Osteoblast (primary cell): Measurements from ENCODE around the gene TTLL1. TPM values are rescaled to one million over a fixed set of nuclear protein-coding genes. Genes with fewer than 3 reads are reported as not detected.

Experiments
- DNase-seq: peaks from one replicate; pipeline ENCODE4 v3.0.0; 2011; ENCODE audit warnings: low spot score, mixed read lengths; ENCODE audit not compliant: insufficient read length; ENCODE audit errors: missing footprints
- H2AFZ ChIP-seq: 2 replicates; pipeline ENCODE4 v1.6.0; 2011; ENCODE audit warnings: mild to moderate bottlenecking, low read length
- H3K27ac ChIP-seq: 2 replicates; pipeline ENCODE4 v1.5.1; 2011; ENCODE audit warnings: mild to moderate bottlenecking, low read depth, low read length, moderate library complexity
- H3K27me3 ChIP-seq: 2 replicates; pipeline ENCODE4 v1.6.0; 2012; ENCODE audit warnings: mild to moderate bottlenecking, control low read depth, inconsistent platforms, low read length, moderate library complexity; ENCODE audit not compliant: insufficient read depth
- H3K36me3 ChIP-seq: 2 replicates; pipeline ENCODE4 v1.5.1; 2011; ENCODE audit warnings: mild to moderate bottlenecking, low read length, control low read depth, moderate library complexity; ENCODE audit not compliant: insufficient read depth
- H3K4me1 ChIP-seq: 2 replicates; pipeline ENCODE4 v1.5.1; 2011; ENCODE audit warnings: mild to moderate bottlenecking, low read length, control low read depth, moderate library complexity; ENCODE audit not compliant: insufficient read depth
- H3K4me2 ChIP-seq: 2 replicates; pipeline ENCODE4 v1.6.0; 2011; ENCODE audit warnings: mild to moderate bottlenecking, low read length; ENCODE audit not compliant: insufficient read depth
- H3K4me3 ChIP-seq: fragments of 200-600 bp; sonication (generic); 3 replicates; pipeline ENCODE4 v1.5.1; 2012; ENCODE audit warnings: mild to moderate bottlenecking, low read length, inconsistent platforms; ENCODE audit not compliant: insufficient read depth
- H3K79me2 ChIP-seq: 2 replicates; pipeline ENCODE4 v1.6.0; 2012; ENCODE audit warnings: mild to moderate bottlenecking, low read length, control low read depth, inconsistent platforms; ENCODE audit not compliant: insufficient read depth
- H3K9me3 ChIP-seq: 2 replicates; pipeline ENCODE4 v1.5.1; 2011; ENCODE audit warnings: low read depth, low read length, control low read depth
- H4K20me1 ChIP-seq: 2 replicates; pipeline ENCODE4 v1.6.0; 2012; ENCODE audit warnings: mild to moderate bottlenecking, low read length, control low read depth; ENCODE audit not compliant: insufficient read depth
- total RNA-seq: library from RNA; depleted of rRNA; stranded (reverse); fragments of >200 nt; gene quantifications from 2 replicates; pipeline ENCODE4 v1.2.3, GENCODE V29; 2012
- TF ChIP-seq, protein P1 (sequence below): IDR thresholded peaks from 2 replicates; pipeline ENCODE4 v1.5.1; 2011; ENCODE audit warnings: mild to moderate bottlenecking, low read depth, low read length, moderate library complexity; ENCODE audit errors: extremely low read depth

The TTLL1 gene
- total RNA-seq, 1 donor, result 15.9 TPM

- peak overlapping the region; percentile 82 for H3K4me2 ChIP-seq
- peak overlapping the region; percentile 63 for H3K4me3 ChIP-seq
- TF ChIP-seq, protein P1, sequence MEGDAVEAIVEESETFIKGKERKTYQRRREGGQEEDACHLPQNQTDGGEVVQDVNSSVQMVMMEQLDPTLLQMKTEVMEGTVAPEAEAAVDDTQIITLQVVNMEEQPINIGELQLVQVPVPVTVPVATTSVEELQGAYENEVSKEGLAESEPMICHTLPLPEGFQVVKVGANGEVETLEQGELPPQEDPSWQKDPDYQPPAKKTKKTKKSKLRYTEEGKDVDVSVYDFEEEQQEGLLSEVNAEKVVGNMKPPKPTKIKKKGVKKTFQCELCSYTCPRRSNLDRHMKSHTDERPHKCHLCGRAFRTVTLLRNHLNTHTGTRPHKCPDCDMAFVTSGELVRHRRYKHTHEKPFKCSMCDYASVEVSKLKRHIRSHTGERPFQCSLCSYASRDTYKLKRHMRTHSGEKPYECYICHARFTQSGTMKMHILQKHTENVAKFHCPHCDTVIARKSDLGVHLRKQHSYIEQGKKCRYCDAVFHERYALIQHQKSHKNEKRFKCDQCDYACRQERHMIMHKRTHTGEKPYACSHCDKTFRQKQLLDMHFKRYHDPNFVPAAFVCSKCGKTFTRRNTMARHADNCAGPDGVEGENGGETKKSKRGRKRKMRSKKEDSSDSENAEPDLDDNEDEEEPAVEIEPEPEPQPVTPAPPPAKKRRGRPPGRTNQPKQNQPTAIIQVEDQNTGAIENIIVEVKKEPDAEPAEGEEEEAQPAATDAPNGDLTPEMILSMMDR, result no peak
- H3K9me3 ChIP-seq, result no peaks in the 10 kb centered on the region
- H3K4me1 ChIP-seq, result peaks cover 68% of the 10 kb centered on the region
- H3K36me3 ChIP-seq, result no peaks in the 10 kb centered on the region
- no peak overlapping the region for H2AFZ ChIP-seq
- H3K27ac ChIP-seq, result peak overlapping the region; percentile 85
- DNase-seq, result no peak
- no peaks in the 10 kb centered on the region for H3K27me3 ChIP-seq
- peaks cover 80% of the 10 kb centered on the region for H3K79me2 ChIP-seq
- peaks cover 6% of the 10 kb centered on the region for H4K20me1 ChIP-seq
Observed at GRCh38 chr22:42994276-42994916, 94.8 kb downstream of the TTLL1 start.

DNA sequence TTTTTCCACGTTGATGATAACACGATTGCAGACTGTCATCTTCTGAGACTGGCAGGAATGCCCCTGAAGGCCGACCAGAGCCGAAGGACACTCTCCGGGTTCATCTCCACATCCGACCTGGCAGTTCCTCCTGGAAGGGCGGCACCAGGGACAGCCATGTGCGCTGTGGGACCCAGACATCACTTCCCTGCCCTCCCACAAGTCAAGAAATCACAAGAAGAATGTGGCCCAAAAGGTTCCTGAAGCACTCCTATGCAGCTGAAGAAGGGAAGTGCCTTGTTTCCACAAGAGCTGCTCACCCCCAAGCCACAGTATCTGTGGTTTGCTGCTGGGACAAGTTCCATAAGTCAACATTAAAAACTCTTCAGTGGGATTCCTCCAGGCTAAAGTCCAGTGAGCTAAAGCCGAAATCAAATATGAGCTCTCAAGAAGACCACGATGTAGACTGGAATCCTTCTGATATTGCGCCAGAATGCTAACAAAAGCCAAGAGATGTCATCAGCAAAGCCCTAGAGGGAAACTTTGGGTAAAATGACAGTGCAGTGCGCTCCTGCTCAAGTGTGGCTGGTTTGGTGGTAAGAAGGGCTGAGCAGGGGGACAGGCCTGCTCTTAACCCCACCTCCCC lies 95.4 kb downstream of the TTLL1 start:
- H3K27me3 ChIP-seq, result no peaks in the 10 kb centered on the region
- H3K4me2 ChIP-seq, result peak overlapping the region; percentile 82
- DNase-seq, result peak; percentile 75
- H3K79me2 ChIP-seq, result peaks cover 78% of the 10 kb centered on the region
- H3K4me1 ChIP-seq, result peaks cover 68% of the 10 kb centered on the region
- peak overlapping the region; percentile 85 for H3K27ac ChIP-seq
- H2AFZ ChIP-seq, result peak overlapping the region; percentile 18
- TF ChIP-seq, protein P1, result no peak
- peaks cover 6% of the 10 kb centered on the region for H4K20me1 ChIP-seq
- peak overlapping the region; percentile 63 for H3K4me3 ChIP-seq
- H3K9me3 ChIP-seq, result no peaks in the 10 kb centered on the region
- no peaks in the 10 kb centered on the region for H3K36me3 ChIP-seq

DNA sequence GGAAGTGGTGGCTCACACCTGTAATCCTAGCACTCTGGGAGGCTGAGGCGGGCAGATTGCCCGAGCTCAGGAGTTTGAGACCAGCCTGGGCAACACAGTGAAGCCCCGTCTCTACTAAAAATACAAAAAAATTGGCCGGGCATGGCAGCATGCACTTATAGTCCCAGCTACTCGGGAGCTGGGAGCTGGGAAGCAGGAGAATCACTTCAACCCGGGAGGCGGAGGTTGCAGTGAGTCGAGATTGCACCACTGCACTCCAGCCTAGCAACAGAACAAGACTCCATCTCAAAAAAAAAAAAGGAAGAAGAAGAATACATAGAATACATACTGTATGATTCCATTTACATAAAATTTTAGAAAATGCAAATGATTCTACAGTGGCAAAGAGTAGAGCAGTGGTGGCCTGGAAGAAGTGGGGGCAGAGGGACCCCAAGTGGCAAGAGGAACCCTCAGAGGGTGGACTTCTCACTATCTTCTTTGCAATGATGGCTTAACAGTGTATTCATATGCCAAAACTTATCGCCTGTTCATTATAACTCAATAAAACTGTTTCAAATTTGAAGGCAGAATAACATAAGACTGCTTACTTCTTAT lies 96.2 kb downstream of the TTLL1 start:
- Histone ChIP-seq H3K4me3 (peak overlapping the region; percentile 12), H3K4me2 (peak overlapping the region; percentile 82)

More for the DNA sequence above, 96.2 kb downstream of the TTLL1 start:
- Histone ChIP-seq H3K27me3 (no peaks in the 10 kb centered on the region), H3K27ac (peak overlapping the region; percentile 85), H3K79me2 (peaks cover 78% of the 10 kb centered on the region), H4K20me1 (peaks cover 9% of the 10 kb centered on the region), H2AFZ (no peak overlapping the region), H3K4me1 (peaks cover 67% of the 10 kb centered on the region), H3K9me3 (no peaks in the 10 kb centered on the region), H3K36me3 (no peaks in the 10 kb centered on the region)
- TF ChIP-seq, protein P1, result no peak
- no peak for DNase-seq
